Endothelial cell of umbilical vein (primary cell): Measurements from ENCODE around the gene PLXNC1. TPM values are rescaled to one million over a fixed set of nuclear protein-coding genes. Genes with fewer than 3 reads are reported as not detected.

Source experiments
- BruUV-seq: library from RNA; stranded (reverse); fragments of 400-500 nt; replicated peaks from 2 replicates; lab custom pipeline; 2021; lab: Mats Ljungman, UMichigan
- CTCF ChIA-PET: fragments of 300-600, 350-600 bp; sonication (Branson Sonifier 250); formaldehyde crosslinking; loops from one replicate; lab custom pipeline; 2021; ENCODE audit warnings: antibody characterized with exemption, inconsistent platforms; lab: Charles Lee
- POLR2A ChIA-PET: fragments of 300-600, 350-600 bp; sonication (Branson Sonifier 250); formaldehyde crosslinking; loops from one replicate; lab custom pipeline; 2021; ENCODE audit warnings: antibody characterized with exemption, inconsistent platforms; lab: Charles Lee
- DNase-seq: peaks from one replicate; pipeline ENCODE4 v3.0.0-alpha.2; 2011; ENCODE audit warnings: low read depth, low spot score
- FAIRE-seq: peaks from 2 replicates; lab custom pipeline; 2011; peaks lifted over from hg19 to GRCh38; lab: Jason Lieb, UNC
- H2AFZ ChIP-seq: 2 replicates; pipeline ENCODE4 v1.6.0; 2012; ENCODE audit warnings: low read depth, low read length, control low read depth, inconsistent platforms
- H3K27ac ChIP-seq: 2 replicates; pipeline ENCODE4 v1.5.1; 2011; ENCODE audit warnings: low read depth, mild to moderate bottlenecking, control low read depth, low read length, moderate library complexity; ENCODE audit not compliant: insufficient read depth
- H3K27me3 ChIP-seq, 2 experiments: 2 replicates each; pipeline versions ENCODE4 v1.6.0 to v1.6.1; 2011; ENCODE audit warnings: low read length in 2 of 2, mixed read lengths in 1 of 2; ENCODE audit not compliant: control insufficient read depth in 2 of 2, insufficient read depth in 2 of 2
- H3K36me3 ChIP-seq, 2 experiments: 2 replicates in 1 of 2; 3 replicates in 1 of 2; pipeline ENCODE4 v1.5.1; 2011; ENCODE audit warnings: low read length in 2 of 2, mild to moderate bottlenecking in 1 of 2, moderate library complexity in 1 of 2; ENCODE audit not compliant: control insufficient read depth in 2 of 2, insufficient read depth in 2 of 2; ENCODE audit errors: extremely low read depth in 1 of 2
- H3K4me1 ChIP-seq: 3 replicates; pipeline ENCODE4 v1.5.1; 2011; ENCODE audit warnings: mild to moderate bottlenecking, low read length; ENCODE audit not compliant: control insufficient read depth, insufficient read depth; ENCODE audit errors: extremely low read depth
- H3K4me2 ChIP-seq: 2 replicates; pipeline ENCODE4 v1.6.1; 2011; ENCODE audit warnings: low read length, control low read depth, mixed read lengths; ENCODE audit not compliant: insufficient read depth
- H3K4me3 ChIP-seq, 3 experiments: fragments of 200-600 bp in 1 of 3; sonication (generic), shearing (Covaris generic) in 1 of 3; replicated peaks in 1 of 3; 2 replicates each; pipeline ENCODE4 v1.5.1; 2011 to 2016; ENCODE audit warnings: control low read depth in 3 of 3, low read length in 3 of 3, mild to moderate bottlenecking in 2 of 3, inconsistent platforms in 1 of 3, low read depth in 1 of 3, moderate library complexity in 1 of 3; ENCODE audit not compliant: insufficient read depth in 1 of 3
- H3K79me2 ChIP-seq: 2 replicates; pipeline ENCODE4 v1.6.0; 2012; ENCODE audit warnings: low read length, inconsistent platforms; ENCODE audit not compliant: control insufficient read depth, insufficient read depth
- H3K9ac ChIP-seq: replicated peaks from 2 replicates; pipeline ENCODE3; 2011; ENCODE audit warnings: low read length, control low read depth; ENCODE audit not compliant: insufficient read depth; ENCODE audit errors: extremely low read depth
- H3K9me1 ChIP-seq: replicated peaks from 3 replicates; pipeline ENCODE4 v1.6.0; 2011; ENCODE audit warnings: mild to moderate bottlenecking, low read length; ENCODE audit not compliant: control insufficient read depth, insufficient read depth; ENCODE audit errors: extremely low read depth
- H3K9me3 ChIP-seq: replicated peaks from 2 replicates; pipeline ENCODE4 v1.5.1; 2012; ENCODE audit warnings: low read length, inconsistent platforms; ENCODE audit not compliant: control insufficient read depth, insufficient read depth
- H4K20me1 ChIP-seq: replicated peaks from 2 replicates; pipeline ENCODE3; 2011; ENCODE audit warnings: mild to moderate bottlenecking, low read length; ENCODE audit not compliant: control insufficient read depth, insufficient read depth; ENCODE audit errors: extremely low read depth
- EZH2 ChIP-seq: IDR thresholded peaks from 2 replicates; pipeline ENCODE4 v1.6.1; 2012; ENCODE audit warnings: borderline replicate concordance, low read depth, mild to moderate bottlenecking, moderate library complexity, low read length, inconsistent platforms; ENCODE audit not compliant: severe bottlenecking
- FOS ChIP-seq: IDR thresholded peaks from 2 replicates; pipeline ENCODE4 v1.6.1; 2011; ENCODE audit warnings: mild to moderate bottlenecking, low read length, moderate library complexity, borderline replicate concordance; ENCODE audit not compliant: insufficient read depth
- GATA2 ChIP-seq: IDR thresholded peaks from 2 replicates; pipeline ENCODE4 v1.7.0; 2011; ENCODE audit warnings: low read depth, mild to moderate bottlenecking, moderate library complexity, mixed read lengths, low read length; ENCODE audit not compliant: insufficient read length, insufficient read depth
- JUN ChIP-seq: IDR thresholded peaks from 2 replicates; pipeline ENCODE4 v1.6.1; 2011; ENCODE audit warnings: borderline replicate concordance, low read depth; ENCODE audit not compliant: insufficient read length, insufficient read depth
- MYC ChIP-seq: IDR thresholded peaks from one replicate; pipeline ENCODE4 v1.6.1; 2011; ENCODE audit warnings: mild to moderate bottlenecking, low read depth, low read length
- POLR2A ChIP-seq: IDR thresholded peaks from 2 replicates; pipeline ENCODE4 v1.6.1; 2012; ENCODE audit warnings: low read depth, mild to moderate bottlenecking, control low read depth, low read length
- POLR2AphosphoS5 ChIP-seq: IDR thresholded peaks from 2 replicates; pipeline ENCODE4 v1.6.1; 2012; ENCODE audit warnings: low read depth, mild to moderate bottlenecking, control low read depth, low read length, moderate library complexity; ENCODE audit not compliant: insufficient read depth
- dilution Hi-C: fragments of 300-500 bp; cut with MboI; formaldehyde crosslinking; loops from one replicate; pipeline ENCODE4 v1.15.0; 2019; ENCODE audit warnings: low sequenced_read_pairs; ENCODE audit not compliant: extremely low pct_ligation_motif_present
- intact Hi-C: fragments of 100-400 bp; cut with micrococcal nuclease; formaldehyde crosslinking; loops from one replicate; pipeline ENCODE4 v1.10.0; 2022
- polyA plus RNA-seq, 4 experiments: library from polyadenylated mRNA; depleted of rRNA in 3 of 4; stranded (reverse) in 3 of 4; unstranded in 1 of 4; fragments of >200 nt; gene quantifications; 2 replicates each; pipeline versions ENCODE4 v1.2.1 to v1.2.3, GENCODE V29; 2011 to 2012; ENCODE audit warnings: missing spikeins in 1 of 4
- total RNA-seq: library from RNA; stranded (reverse); gene quantifications from 2 replicates; pipeline ENCODE4 v1.2.3, GENCODE V29; 2021
- TF ChIP-seq, protein P1 (sequence below): IDR thresholded peaks from 2 replicates; pipeline ENCODE4 v1.6.1; 2011; ENCODE audit not compliant: insufficient read depth, insufficient read length
- TF ChIP-seq, protein P2 (sequence below), 2 donors: IDR thresholded peaks; 1 replicate in 1 of 2; 2 replicates in 1 of 2; pipeline ENCODE4 v1.5.1; 2011; ENCODE audit warnings: low read length in 2 of 2, mild to moderate bottlenecking in 2 of 2, moderate library complexity in 2 of 2, control low read depth in 1 of 2, inconsistent platforms in 1 of 2, low read depth in 1 of 2; ENCODE audit not compliant: insufficient read depth in 1 of 2; ENCODE audit errors: extremely low read depth in 1 of 2

PLXNC1 gene
- total and polyA plus RNA-seq, 2 donors (not counting 3 experiments of a cell fraction or from before 2014, with no cell fraction given) = 0.04 TPM; not detected in 1

DNA sequence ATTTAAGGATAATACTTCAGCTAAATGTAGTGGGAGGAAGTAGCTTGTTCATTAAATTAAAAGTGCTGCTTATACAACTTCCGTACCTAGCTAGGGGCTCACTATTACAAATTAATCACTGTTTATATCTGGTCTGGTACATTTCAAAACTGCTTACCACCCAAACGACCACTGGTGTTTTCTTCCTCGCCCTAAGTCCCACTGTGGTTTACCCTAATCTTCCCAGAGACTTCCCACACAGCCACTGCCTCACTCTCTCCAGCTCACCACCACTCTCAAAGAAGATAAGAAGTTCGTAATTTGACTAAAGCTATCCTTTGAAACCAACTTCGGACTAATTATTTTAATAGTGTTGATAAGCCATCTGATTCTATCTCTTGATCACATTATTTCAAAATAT, 62.6 kb downstream of the PLXNC1 start:
- Histone ChIP-seq H3K9me1 (no peaks in the 10 kb centered on the region), H4K20me1 (no peaks in the 10 kb centered on the region), H3K36me3 (no peaks in the 10 kb centered on the region), H3K79me2 (no peaks in the 10 kb centered on the region), H3K4me1 (no peaks in the 10 kb centered on the region), H3K27me3 (peaks cover 0 to 4% of the 10 kb centered on the region in 2 experiments), H3K9me3 (no peaks in the 10 kb centered on the region), H3K4me3 (no peak overlapping the region), H3K27ac (no peak overlapping the region), H3K9ac (no peak overlapping the region), H2AFZ (no peak overlapping the region), H3K4me2 (no peak overlapping the region)
- intact Hi-C loops = no loop called here
- no peak for DNase-seq
- CTCF ChIA-PET = no interaction called here
- TF ChIP-seq MYC = no peak
- TF ChIP-seq POLR2A = no peak
- FAIRE-seq = no peak
- POLR2A ChIA-PET = no interaction called here
- BruUV-seq = no TSS peak
- dilution Hi-C loops = no loop called here

DNA sequence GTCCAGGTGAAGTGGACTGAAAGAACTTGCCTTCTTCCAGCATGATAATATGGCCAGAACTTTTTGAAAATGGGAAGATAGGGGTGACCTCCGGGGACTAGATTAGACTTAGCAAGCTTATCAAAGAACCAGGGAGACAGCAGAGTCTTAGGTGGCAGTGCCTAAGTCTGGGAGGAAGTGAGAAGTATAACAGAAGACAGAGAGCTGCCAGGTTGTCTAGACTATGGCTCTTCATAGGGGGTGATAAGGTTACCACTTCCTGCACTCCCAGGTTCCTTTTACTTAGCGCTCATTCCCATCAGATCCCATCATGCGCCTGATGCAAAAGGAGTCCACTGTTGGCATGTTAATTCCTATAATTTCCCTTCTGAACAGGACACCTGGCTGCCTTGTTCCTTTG, 69.9 kb downstream of the PLXNC1 start:
- BruUV-seq = no TSS peak

More for the DNA sequence above, 69.9 kb downstream of the PLXNC1 start:
- Histone ChIP-seq H3K27me3 (peaks cover 0 to 1% of the 10 kb centered on the region in 2 experiments), H3K36me3 (no peaks in the 10 kb centered on the region), H4K20me1 (no peaks in the 10 kb centered on the region), H2AFZ (no peak overlapping the region), H3K9me1 (no peaks in the 10 kb centered on the region), H3K79me2 (no peaks in the 10 kb centered on the region), H3K27ac (no peak overlapping the region), H3K4me1 (no peaks in the 10 kb centered on the region), H3K9ac (no peak overlapping the region), H3K9me3 (no peaks in the 10 kb centered on the region), H3K4me2 (no peak overlapping the region), H3K4me3 (no peak overlapping the region)
- no peak for TF ChIP-seq GATA2
- no peak for TF ChIP-seq POLR2AphosphoS5
- TF ChIP-seq FOS = no peak
- TF ChIP-seq POLR2A = no peak
- TF ChIP-seq, protein P1, sequence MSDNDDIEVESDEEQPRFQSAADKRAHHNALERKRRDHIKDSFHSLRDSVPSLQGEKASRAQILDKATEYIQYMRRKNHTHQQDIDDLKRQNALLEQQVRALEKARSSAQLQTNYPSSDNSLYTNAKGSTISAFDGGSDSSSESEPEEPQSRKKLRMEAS = no peak
- no peak for TF ChIP-seq MYC
- TF ChIP-seq, protein P2, sequence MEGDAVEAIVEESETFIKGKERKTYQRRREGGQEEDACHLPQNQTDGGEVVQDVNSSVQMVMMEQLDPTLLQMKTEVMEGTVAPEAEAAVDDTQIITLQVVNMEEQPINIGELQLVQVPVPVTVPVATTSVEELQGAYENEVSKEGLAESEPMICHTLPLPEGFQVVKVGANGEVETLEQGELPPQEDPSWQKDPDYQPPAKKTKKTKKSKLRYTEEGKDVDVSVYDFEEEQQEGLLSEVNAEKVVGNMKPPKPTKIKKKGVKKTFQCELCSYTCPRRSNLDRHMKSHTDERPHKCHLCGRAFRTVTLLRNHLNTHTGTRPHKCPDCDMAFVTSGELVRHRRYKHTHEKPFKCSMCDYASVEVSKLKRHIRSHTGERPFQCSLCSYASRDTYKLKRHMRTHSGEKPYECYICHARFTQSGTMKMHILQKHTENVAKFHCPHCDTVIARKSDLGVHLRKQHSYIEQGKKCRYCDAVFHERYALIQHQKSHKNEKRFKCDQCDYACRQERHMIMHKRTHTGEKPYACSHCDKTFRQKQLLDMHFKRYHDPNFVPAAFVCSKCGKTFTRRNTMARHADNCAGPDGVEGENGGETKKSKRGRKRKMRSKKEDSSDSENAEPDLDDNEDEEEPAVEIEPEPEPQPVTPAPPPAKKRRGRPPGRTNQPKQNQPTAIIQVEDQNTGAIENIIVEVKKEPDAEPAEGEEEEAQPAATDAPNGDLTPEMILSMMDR (IDR thresholded peaks at IDR 0.05; ENCODE audit: extremely low read depth in 1 of 2, insufficient read depth in 1 of 2, low read depth in 1 of 2, low read length in 2 of 2) = no peak
- TF ChIP-seq JUN = no peak
- TF ChIP-seq EZH2 = no peak
- DNase-seq (no peak), FAIRE-seq (no peak)
- dilution Hi-C loops = no loop called here
- CTCF ChIA-PET = interaction anchor here (0.9 kb wide), 1 partner anchor 19 kb away, joined by 3 read pairs; no protein-coding TSS in a partner anchor
- intact Hi-C loops = no loop called here
- POLR2A ChIA-PET = interaction anchor here (0.6 kb wide), 1 partner anchor 29 kb away, joined by 3 read pairs; no protein-coding TSS in a partner anchor
